CD4-positive, alpha-beta T cell treated with Interleukin-12 subunit alpha and Interleukin-12 subunit beta, for 1 hour (primary cell): Measurements from ENCODE around the gene DNMBP.
"Not testable (repeated sequence)": the region's sequence is repeated elsewhere in the genome, so short reads cannot be mapped to it uniquely, and the experiment has no call there.

Source experiments
- DNase-seq: peaks from one replicate; pipeline ENCODE4 v3.0.0-alpha.2; 2020

DNMBP gene

DNA sequence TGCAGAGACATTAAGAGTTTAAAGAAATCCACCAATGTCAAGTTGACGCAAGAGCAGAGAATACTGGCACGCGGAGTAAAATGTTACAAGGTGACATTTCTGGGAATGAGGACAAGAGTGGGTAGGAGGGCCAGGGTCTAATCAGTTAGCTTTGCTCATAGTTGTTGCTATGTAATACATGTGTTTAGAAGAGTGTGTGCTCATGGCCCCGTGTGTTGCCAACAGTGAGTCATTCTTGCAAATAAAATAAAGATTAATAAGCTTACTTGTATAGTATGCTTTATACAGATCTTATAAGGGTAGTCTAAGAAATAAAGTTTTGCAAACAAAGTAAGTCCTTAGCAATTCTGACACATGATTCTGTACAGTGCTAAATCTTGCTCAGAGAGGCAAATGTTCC is 64.5 kb downstream of the DNMBP start:
- DNase-seq: no peak

DNA sequence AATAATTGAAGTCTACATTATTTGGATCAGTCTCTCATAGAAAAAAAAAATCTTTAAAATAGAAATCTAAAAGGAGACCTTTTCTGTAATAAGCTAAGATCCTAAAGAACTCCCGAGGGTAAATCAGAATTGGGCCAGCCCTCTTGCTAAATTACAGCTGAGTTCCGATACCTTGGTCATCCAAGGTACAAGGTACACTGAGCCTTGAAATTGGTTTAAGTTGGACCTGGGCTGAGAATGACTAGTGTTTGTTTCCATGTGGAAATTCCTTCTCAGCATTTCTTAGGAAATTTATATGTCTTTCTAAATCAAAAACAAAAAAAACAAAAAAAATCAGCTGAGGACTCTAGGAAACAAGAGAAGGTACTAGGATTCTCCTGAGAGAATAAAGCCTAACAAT is 64.9 kb downstream of the DNMBP start:
- no peak for DNase-seq

DNA sequence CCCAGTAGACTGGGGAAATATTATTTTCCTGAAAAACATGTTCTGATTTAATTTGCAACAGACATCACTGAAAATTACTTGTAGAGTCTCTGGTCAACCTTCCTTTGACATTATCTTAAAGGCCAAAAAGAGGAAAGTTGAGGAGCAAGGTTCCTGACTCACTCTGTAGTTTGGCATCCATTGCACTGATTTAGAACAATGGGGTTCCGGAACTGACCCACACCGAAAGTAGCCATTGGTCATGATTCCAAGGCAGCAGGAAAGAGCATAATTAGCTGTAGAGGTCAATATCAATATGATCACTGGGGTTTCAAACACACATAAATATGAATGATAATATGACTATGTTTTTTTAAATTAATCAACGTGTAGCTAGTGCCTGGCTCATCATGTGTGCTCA is 65.8 kb downstream of the DNMBP start:
- DNase-seq: no peak

DNA sequence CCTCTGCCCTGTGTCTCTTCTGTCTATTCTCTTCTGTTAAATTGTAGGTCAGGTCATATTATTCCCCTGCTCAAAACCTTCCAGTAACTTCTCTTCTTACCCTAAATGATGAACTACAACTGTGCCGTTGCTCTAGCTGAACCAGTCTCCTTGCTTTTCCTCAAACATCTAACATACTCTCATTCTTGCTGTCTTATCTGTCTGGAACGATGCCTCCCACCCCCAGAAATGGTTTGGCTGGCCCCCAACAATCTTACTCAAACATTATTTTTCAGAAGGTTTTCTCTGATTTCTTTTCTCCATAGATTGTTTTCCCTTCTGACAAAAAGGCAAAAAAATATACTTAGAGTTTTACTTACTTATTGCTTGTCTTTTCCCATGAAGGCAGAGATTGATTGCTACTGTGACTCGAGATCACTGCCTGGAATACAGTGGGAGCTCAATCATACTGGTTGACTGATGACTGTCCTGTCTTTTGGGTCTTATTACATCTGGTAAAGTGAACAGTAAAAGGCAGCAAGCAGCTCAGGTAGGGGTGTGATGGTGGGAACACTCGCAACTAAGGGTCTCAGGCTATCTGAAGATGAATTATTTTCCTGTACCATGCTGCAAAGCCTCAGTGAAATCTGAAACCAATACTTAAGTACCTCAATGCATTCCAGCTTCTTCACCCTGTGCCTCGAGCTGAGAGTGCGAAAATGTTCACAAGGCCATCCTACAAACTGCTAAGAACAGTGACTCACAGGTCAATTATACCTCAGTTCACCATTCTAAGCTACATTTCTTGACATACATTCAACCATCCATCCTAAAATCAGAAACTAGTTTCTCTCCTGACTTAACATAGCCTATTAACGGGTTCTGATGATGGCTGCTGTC is 67.6 kb downstream of the DNMBP start:
- DNase-seq: no peak

DNA sequence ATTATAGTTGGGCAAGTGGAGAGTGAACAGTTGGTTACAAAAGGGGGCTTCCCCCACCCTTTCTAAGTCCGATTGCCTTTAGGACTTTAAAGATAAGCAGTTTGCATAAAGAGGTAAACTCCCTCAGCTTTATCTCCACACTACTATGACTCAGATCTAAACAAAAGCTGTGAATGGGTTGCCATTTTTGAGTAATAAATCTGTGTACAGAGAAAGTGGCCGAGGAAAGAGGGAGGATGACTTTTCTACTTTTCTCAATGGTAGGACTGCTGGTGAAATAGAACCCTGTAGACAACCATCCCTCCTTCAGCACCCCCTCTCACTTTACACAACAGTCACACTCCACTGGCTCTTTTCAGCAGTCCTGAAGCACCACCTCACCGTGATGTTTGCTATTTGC is 71.2 kb downstream of the DNMBP start:
- DNase-seq: no peak

DNA sequence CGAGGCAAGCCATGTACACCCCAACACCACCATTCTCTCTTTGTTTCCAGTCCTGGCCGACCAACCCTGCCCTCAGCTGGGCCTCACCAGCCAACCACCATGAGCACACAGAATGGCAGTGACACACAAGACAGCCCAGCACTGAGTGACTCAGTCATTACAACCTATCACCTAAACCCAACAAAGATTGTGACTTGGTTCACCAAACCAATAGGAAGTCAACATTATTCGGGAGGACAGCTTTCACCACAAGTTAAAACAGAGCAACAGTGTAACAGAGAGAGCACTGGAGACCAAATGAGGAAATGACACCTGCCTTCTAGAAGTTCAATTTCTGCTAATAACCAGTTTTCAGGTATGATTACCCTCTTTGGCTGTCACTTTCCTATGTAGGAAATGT is 72.1 kb downstream of the DNMBP start:
- no peak for DNase-seq

DNA sequence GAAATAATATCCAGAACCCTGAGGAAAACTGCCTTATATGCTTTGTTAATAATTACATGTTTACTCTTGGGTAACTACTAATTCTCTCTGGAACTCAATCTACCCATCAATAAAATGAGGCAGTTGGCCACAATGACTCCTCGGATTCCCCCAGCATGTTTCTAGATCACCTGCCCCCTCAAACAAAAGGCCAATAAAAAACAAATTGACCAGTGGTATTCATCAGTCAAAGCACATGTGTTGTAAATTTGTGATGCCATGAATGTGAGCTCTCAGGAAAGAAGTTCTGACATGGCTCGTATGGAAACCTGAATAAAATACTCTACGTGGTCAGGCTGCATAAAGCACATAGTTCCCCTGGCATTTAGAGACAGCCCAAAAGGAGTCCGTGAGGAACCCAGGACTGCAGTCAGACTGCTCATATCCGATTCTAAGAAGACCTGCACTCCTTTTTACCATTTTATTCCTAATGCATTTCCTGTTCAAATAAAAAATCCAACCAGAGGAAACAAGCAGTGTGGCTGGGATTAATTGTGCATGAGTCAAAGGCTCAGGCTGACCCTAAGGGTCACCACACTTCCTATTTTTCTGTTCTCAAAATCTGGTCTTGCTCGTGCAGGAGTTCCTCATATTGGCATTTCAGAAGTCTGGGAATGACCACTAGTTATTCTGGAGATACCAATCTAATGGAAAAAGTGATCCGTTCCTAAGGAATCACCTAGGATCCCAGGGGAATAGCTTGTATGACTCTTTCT is 77.4 kb downstream of the DNMBP start:
- not testable (repeated sequence) for DNase-seq

DNA sequence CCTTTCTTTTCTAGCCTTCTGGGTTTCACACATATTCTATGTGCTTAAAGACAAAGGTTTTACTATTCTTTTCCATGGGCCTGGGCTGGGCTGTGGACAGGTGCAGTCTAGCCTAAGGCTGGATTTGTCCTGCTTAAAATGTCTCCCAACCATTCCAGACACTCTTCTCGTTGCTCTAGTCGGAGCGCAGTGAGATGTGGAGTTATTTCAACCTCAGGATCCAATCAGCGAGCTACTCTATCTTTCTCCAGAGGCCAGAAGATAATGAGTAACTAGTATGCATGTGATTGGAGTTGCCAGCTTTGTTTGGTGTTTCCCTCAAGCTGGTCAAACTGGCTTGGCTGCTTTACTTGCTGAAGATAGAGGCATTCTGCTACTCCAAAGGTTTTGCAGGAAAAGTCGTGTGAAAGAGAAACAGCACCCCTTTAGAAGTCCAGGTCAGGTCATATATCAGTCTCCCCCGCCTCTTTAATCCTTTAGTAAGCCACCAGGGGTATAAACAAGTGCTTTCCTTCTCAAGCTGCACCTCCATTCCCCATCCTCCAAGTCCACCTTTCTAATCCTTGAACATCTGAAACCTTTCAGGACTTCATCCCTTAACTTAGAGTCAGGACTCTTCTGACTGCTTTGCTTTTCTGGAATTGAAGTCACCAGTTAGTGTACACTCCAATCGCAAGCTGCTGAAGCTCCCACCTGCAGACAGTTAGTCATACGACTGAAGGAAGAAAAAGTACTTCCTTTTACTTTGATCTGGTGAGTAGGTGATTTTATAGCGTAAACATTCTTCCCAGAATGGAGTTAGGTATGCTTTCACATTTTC is 78.8 kb downstream of the DNMBP start:
- no peak for DNase-seq

DNA sequence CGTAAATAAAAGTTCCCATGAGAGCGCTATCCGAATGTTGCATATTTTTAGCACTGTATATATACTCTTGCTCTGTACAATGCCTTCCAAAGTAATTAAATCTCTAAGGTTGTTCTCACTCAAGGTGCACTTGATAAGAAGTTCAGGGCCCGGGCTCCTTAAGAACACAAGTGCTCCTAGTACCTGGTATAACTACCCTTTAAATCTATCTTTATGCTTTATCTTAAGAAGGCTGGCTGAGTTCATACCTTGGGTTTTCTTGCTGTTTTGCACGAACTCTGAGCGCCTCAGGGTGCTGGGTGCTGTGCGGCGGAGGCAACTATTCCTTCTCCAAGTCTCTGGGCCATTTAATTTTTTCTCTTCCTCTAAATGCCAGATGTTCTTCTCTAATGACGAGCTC is 80.4 kb downstream of the DNMBP start:
- no peak for DNase-seq

DNA sequence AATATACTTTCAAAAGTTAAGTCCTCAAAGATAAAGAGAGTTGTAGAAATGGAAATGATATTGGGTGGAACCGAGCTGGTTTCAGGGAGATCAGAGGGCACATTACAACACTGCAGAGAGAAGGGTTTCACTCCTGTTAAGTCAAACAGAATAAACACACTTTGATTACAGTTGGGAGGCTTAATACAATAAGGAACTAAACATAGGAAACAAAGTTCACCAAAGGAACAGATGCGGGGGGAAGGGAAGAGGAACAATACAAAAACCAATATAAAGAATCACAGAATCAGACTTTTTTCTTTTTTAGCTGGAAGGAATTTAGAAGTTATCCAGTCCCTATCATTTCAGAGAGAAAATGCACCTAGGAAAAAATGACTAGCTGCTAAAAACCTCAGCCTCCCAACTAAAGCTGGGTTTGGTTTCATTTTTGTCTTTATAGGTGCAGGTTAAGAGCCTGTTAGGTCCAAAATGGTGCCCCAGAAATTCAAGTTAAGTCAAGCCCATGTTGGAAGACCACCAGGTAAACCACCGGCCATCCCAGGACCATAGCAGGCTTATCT is 81.9 kb downstream of the DNMBP start:
- no peak for DNase-seq

DNA sequence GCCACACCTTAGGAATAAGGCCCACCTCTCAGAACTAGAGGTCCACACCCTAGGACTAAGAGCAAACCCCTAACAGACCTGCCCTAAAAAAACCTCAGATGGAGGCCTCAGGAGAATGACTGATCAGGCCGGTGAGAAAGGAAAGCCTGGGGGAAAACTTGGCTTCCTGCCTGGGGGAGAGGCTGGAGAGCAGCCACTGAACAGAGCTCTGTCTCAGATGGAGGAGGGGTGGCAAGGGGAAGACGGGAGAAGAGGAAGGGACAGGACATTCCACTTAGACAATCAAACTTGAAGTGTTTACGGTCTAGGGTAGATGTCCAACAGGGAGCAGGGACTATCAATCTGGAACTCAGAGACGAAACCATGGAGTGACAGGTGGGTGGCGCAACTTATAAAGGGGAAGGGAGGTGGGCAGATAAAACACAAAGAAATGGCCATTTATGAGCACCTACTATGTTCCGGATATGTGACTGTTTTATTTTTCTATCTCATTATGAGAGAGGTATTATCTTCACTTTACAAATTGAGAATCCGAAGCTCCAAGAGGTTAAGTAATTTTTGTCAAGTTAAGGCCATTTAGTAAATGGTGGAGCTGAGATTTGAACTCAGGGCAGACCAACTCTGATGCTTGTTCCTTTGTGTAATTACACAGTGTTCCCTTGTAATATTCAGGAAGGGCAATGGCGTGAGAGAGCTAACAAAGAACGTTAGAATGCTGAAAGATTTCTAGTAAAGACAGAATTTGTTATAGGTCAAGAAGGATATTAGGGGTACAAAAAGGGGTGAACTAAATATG is 82.6 kb downstream of the DNMBP start:
- DNase-seq: no peak

DNA sequence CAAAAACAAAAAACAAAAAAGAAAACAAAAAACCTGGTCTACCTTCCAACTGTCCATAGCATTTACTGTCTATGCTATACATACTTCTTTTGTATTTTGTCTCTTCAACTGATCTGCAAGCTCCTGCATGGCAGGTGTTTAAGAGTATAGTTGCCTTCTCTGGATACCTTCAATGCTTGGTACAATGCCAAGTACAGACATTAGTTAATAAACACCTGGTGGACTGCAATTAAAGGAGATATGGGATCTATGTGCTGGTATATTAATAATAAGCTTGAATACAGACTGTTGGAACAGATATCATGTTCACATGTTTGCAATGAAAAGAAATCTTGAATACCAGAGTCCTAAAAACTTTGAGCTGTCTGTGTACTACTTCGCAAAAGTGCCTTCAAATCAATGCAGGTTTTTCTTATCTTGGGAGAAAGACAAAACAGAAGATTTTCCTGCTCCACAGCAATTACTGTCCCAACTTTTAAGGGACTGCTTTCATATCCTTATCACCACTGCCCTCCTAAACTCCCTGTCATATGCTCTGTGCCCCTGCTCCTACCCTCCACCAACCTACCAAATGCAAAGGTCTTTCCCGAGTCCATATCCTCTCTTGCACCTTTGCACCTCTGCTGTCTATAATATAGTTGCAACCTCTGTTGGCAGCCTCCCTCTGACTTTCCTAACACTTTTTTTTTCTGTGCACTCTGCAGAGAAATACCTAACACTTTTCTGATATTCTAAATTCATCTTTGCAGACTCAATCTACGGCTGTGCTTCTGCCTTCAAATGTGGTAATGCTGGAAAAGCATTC is 85.1 kb downstream of the DNMBP start:
- no peak for DNase-seq

DNA sequence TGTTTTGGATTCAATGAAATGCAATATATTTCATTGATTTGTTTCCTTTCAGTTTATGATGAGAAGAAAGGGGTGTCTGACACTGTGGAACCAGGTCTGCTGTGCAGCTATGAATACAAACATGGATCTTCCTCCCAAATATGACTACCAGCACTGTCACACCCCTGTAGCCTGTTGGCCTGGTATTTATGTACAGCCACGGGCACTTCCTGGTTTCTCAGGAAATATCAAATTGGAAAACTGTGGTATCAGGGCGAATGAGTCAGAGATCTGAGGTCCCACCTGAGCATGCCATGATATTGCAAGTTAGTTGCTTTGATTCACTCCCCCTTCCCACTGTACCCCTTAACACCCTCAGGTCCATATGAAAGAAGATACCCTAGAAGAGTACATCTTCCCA is 87.8 kb downstream of the DNMBP start:
- no peak for DNase-seq

DNA sequence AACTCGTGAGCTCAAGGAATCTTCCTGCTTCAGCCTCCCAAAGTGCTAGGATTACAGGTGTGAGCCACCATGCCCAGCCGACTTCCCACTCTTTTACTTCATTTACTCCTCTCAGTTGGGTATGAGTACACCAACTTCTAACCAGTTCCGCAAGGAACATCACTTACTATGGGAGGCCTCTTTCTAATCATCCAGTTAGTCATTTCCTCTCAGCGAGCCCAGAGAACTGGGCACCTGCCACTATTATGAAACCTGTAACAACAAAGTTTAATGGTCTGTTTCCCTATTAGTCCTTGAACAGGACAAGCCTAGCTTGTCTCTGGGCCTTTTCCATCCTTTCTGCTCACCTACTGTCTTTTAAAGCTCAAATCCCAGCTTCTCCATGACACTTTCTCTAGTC is 88.8 kb downstream of the DNMBP start:
- DNase-seq: no peak

DNA sequence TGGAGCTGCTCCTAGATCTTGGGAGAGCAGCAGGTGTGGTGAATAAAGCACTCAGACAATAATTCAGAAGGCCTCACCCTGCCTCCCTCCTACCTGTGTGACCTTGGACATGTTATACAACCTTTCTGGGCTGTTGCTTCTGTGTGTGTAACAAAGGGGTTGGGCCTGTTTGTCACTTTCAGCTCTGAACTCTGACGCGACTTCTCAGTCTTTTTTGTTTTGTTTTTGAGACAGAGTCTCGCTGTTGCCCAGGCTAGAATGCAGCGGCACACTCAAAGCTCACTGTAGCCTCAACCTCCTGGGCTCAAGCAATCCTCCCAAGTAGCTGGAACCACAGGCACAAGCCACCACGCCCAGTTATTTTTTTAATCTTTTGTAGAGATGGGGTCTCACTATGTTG is 89.3 kb downstream of the DNMBP start:
- DNase-seq: no peak

DNA sequence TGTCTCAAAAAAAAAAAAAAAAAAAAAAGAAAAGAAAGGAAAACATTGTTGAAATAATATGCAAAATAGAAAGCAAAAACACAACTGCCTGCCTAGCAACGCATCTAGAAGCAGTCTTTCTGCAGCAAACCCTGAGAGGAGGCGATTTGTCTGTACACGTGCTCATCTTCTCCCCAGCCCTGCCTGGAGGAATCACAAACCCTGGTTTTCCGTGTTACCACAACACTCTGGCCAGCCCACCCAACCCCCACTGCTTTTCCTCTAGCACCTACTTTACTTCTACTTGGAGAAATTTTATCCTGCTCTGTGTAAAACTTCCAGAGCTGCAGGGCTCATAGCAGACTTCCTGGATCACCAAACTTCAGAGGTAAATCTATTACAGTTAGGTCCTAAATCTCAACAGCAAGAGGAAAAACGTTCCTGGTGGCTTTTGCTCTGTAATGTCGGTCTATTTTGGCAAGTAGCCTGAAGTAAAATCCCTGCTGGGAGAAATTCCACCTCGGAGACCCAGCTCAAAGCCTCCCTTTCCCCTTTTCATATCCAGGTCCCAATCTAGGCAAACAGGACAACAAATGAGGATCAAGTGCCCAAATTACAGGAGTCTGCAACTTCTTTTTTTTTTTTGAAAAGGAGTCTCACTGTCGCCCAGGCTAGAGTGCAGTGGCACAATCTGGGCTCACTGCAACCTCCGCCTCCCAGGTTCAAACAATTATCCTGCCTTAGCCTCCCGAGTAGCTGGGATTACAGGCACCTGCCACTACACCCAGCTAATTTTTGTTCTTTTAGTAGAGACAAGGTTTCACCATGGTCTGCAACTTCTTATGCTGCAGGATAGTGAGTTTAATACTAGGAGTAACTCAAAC is 91.6 kb downstream of the DNMBP start:
- DNase-seq: no peak

DNA sequence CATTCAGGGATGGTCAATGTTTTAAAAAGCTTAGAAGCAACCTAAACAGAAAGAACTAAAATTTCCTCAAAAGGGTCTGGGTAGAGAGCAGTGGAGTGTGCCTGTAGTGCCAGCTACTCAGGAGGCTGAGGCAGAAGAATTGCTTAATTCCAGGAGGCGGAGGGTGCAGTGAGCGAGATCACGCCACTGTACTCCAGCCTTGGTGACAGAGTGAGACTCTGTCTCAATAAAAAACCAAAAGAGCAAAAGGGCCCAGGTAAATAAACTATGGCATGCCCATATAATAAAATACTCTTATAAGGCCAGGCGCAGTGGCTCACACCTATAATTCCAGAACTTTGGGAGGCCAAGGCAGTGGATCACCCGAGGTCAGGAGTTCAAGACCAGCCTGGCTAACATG is 93.0 kb downstream of the DNMBP start:
- no peak for DNase-seq

DNA sequence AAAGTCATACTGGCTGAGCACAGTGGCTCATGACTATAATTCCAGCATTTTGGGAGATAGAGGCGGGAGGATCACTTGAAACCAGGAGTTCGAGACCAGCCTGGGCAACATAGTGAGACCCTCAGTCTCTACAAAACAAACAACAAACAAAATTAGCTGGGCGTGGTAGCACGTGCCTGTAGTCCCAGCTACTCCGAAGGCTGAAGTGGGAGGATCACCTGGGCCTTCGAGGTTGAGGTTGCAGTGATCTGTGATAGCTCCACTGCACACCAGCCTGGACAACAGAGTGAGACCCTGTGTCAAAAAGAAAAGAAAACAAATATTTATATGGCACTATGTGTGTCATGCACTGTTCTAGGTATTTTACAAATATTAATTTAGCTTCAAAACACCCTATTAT is 94.3 kb downstream of the DNMBP start:
- DNase-seq: no peak

DNA sequence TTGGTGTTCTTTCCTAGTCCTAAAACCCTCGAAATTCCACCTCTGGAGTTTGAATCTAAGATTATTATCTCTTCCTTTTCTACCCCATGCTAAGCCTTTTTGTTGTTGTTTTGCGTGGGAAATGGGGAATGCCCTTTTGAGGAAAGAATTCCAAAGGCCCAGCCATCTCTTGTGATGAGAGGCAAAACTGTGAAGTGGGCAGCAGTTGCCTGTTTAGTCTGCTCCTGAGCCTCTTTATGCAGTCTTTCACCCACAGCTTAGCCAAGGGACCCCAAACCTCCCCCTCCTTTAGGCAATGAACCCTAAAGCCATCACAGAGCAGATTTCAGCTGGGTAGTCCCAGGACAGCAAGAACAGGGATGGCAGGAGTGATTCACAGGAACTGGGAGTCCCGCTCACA is 95.5 kb downstream of the DNMBP start:
- DNase-seq: no peak

DNA sequence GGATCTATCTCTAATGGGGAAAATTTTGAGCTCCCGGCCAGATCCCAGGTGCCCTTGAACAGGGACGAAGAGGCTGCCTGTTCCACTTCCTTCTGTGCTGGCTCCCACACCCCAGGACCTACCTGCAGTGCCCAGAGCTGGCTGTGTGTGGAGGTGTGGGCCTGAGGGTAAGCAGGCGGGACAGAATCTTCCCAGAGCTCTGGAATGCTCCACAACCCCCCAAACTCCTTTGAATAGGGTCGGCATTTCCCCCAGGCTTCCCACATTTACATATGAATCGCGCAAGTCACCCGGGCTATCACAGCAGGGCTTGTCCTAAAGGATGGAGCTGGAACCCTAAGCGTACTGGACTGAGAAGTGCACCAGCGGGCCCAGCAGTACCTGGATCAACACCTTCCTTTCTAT is 95.9 kb downstream of the DNMBP start:
- no peak for DNase-seq
